ENCODE results near the gene B4GAT1. TPM values are rescaled to one million over a fixed set of nuclear protein-coding genes. Genes with fewer than 3 reads are reported as not detected.

The B4GAT1 gene
- total RNA-seq, 1 experiment from 2014 or later: 10.6 TPM

- H4K20me1 ChIP-seq (ENCODE audit: insufficient read depth, low read depth, low read length): no peaks in the 10 kb centered on the region
- H3K79me2 ChIP-seq (ENCODE audit: low read length): no peaks in the 10 kb centered on the region
- peak; percentile 55 for DNase-seq
- H3K27me3 ChIP-seq (ENCODE audit: low read length): no peaks in the 10 kb centered on the region
- H2AFZ ChIP-seq (ENCODE audit: low read length): no peak overlapping the region
- no peak overlapping the region for H3K4me2 ChIP-seq (ENCODE audit: low read depth, low read length, poor library complexity, severe bottlenecking)
- H3K9me3 ChIP-seq (ENCODE audit: low read length): no peaks in the 10 kb centered on the region
- H3K9ac ChIP-seq (ENCODE audit: low read length): no peak overlapping the region
- H3K4me1 ChIP-seq (ENCODE audit: low read length): peaks cover 5% of the 10 kb centered on the region
- no peak overlapping the region for H3K27ac ChIP-seq (ENCODE audit: low read length)
- no peaks in the 10 kb centered on the region for H3K36me3 ChIP-seq (ENCODE audit: insufficient read depth, low read length)
- no peaks in the 10 kb centered on the region for H3K9me2 ChIP-seq (replicated peaks; ENCODE audit: insufficient read depth, low read length)
- no peak overlapping the region for H3K4me3 ChIP-seq (ENCODE audit: low read length)
These were observed 44.8 kb downstream of the B4GAT1 start for GRCh38 chr11:66302656-66303055.

- Histone ChIP-seq H3K27me3 (ENCODE audit: low read length) (no peaks in the 10 kb centered on the region), H3K36me3 (ENCODE audit: insufficient read depth, low read length) (no peaks in the 10 kb centered on the region), H3K9me2 (replicated peaks; ENCODE audit: insufficient read depth, low read length) (no peaks in the 10 kb centered on the region), H3K27ac (ENCODE audit: low read length) (no peak overlapping the region), H4K20me1 (ENCODE audit: insufficient read depth, low read depth, low read length) (no peaks in the 10 kb centered on the region), H3K4me2 (ENCODE audit: low read depth, low read length, poor library complexity, severe bottlenecking) (no peak overlapping the region), H3K9me3 (ENCODE audit: low read length) (no peaks in the 10 kb centered on the region), H3K79me2 (ENCODE audit: low read length) (no peaks in the 10 kb centered on the region), H3K9ac (ENCODE audit: low read length) (no peak overlapping the region), H3K4me3 (ENCODE audit: low read length) (no peak overlapping the region), H2AFZ (ENCODE audit: low read length) (no peak overlapping the region), H3K4me1 (ENCODE audit: low read length) (peaks cover 5% of the 10 kb centered on the region)
- DNase-seq: no peak
These were observed 48.2 kb downstream of the B4GAT1 start for GRCh38 chr11:66299186-66299585.

- no peaks in the 10 kb centered on the region for H3K9me2 ChIP-seq (replicated peaks; ENCODE audit: insufficient read depth, low read length)
These were observed 49.8 kb downstream of the B4GAT1 start for GRCh38 chr11:66297610-66298009.

More at GRCh38 chr11:66297610-66298009, 49.8 kb downstream of the B4GAT1 start:
- Histone ChIP-seq H3K27me3 (ENCODE audit: low read length) (no peaks in the 10 kb centered on the region), H3K4me1 (ENCODE audit: low read length) (peaks cover 2% of the 10 kb centered on the region), H3K9ac (ENCODE audit: low read length) (no peak overlapping the region), H3K27ac (ENCODE audit: low read length) (no peak overlapping the region), H3K9me3 (ENCODE audit: low read length) (no peaks in the 10 kb centered on the region), H3K36me3 (ENCODE audit: insufficient read depth, low read length) (no peaks in the 10 kb centered on the region), H3K79me2 (ENCODE audit: low read length) (no peaks in the 10 kb centered on the region), H3K4me3 (ENCODE audit: low read length) (no peak overlapping the region), H2AFZ (ENCODE audit: low read length) (no peak overlapping the region), H3K4me2 (ENCODE audit: low read depth, low read length, poor library complexity, severe bottlenecking) (no peak overlapping the region), H4K20me1 (ENCODE audit: insufficient read depth, low read depth, low read length) (no peaks in the 10 kb centered on the region)
- no peak for DNase-seq

Small RNA genes lying within 50 kb of the gene (small RNA-seq; reads per million reads assigned to genes)
- gene RF00017 (not detected), gene RNU1-84P (not detected)

Other genes starting within 250 kb of the B4GAT1 start
- gene KLC2, start 89.9 kb downstream of the B4GAT1 start, total RNA-seq (2014; rRNA removed; shearing (Covaris generic); ENCODE audit: low replicate concordance): 12.9 and 18.5 TPM in 2 replicates
- gene RAB1B, start 79.0 kb downstream of the B4GAT1 start, total RNA-seq (2014; rRNA removed; shearing (Covaris generic); ENCODE audit: low replicate concordance): 56.2 and 64.3 TPM in 2 replicates
- 0.34 and 6.6 TPM in 2 replicates for gene CNIH2, start 69.5 kb downstream of the B4GAT1 start, total RNA-seq (2014; rRNA removed; shearing (Covaris generic); ENCODE audit: low replicate concordance)
- gene YIF1A, start 58.5 kb downstream of the B4GAT1 start, total RNA-seq (2014; rRNA removed; shearing (Covaris generic); ENCODE audit: low replicate concordance): 145 and 154 TPM in 2 replicates
- gene TMEM151A, start 55.7 kb downstream of the B4GAT1 start, total RNA-seq (2014; rRNA removed; shearing (Covaris generic); ENCODE audit: low replicate concordance): not detected in 2 replicates
- not detected in 2 replicates for gene CD248, start 30.6 kb downstream of the B4GAT1 start, total RNA-seq (2014; rRNA removed; shearing (Covaris generic); ENCODE audit: low replicate concordance)
- 0.78 and 1.1 TPM in 2 replicates for gene RIN1, start 11.2 kb downstream of the B4GAT1 start, total RNA-seq (2014; rRNA removed; shearing (Covaris generic); ENCODE audit: low replicate concordance)
- gene BRMS1, start 2.5 kb downstream of the B4GAT1 start, total RNA-seq (2014; rRNA removed; shearing (Covaris generic); ENCODE audit: low replicate concordance): 32.0 and 57.1 TPM in 2 replicates
- 0.15 and 0.90 TPM in 2 replicates for gene SLC29A2, start 24.1 kb upstream of the B4GAT1 start, total RNA-seq (2014; rRNA removed; shearing (Covaris generic); ENCODE audit: low replicate concordance)
- not detected in 2 replicates for gene NPAS4, start 73.4 kb upstream of the B4GAT1 start, total RNA-seq (2014; rRNA removed; shearing (Covaris generic); ENCODE audit: low replicate concordance)
- 69.6 and 80.4 TPM in 2 replicates for gene MRPL11, start 91.2 kb upstream of the B4GAT1 start, total RNA-seq (2014; rRNA removed; shearing (Covaris generic); ENCODE audit: low replicate concordance)
- 5.6 and 6.7 TPM in 2 replicates for gene PELI3, start 119.3 kb upstream of the B4GAT1 start, total RNA-seq (2014; rRNA removed; shearing (Covaris generic); ENCODE audit: low replicate concordance)
- 77.9 and 91.5 TPM in 2 replicates for gene DPP3, start 132.8 kb upstream of the B4GAT1 start, total RNA-seq (2014; rRNA removed; shearing (Covaris generic); ENCODE audit: low replicate concordance)
- gene BBS1, start 163.0 kb upstream of the B4GAT1 start, total RNA-seq (2014; rRNA removed; shearing (Covaris generic); ENCODE audit: low replicate concordance): 9.1 and 37.3 TPM in 2 replicates
- 22.2 and 35.0 TPM in 2 replicates for gene ZDHHC24, start 198.4 kb upstream of the B4GAT1 start, total RNA-seq (2014; rRNA removed; shearing (Covaris generic); ENCODE audit: low replicate concordance)
- not detected in 2 replicates for gene ACTN3, start 199.3 kb upstream of the B4GAT1 start, total RNA-seq (2014; rRNA removed; shearing (Covaris generic); ENCODE audit: low replicate concordance)
- gene CTSF, start 221.0 kb upstream of the B4GAT1 start, total RNA-seq (2014; rRNA removed; shearing (Covaris generic); ENCODE audit: low replicate concordance): not detected in 2 replicates
- gene CCDC87, start 245.4 kb upstream of the B4GAT1 start, total RNA-seq (2014; rRNA removed; shearing (Covaris generic); ENCODE audit: low replicate concordance): 0.22 and 0.75 TPM in 2 replicates
- gene CCS, start 245.6 kb upstream of the B4GAT1 start, total RNA-seq (2014; rRNA removed; shearing (Covaris generic); ENCODE audit: low replicate concordance): 24.6 and 57.6 TPM in 2 replicates

Data from Karpas-422 (cell line).